ENCODE measurements around the gene PKP1. TPM values are rescaled to one million over a fixed set of nuclear protein-coding genes. Genes with fewer than 3 reads are reported as not detected.

The PKP1 gene
- total and polyA plus RNA-seq, 10 of the 15 experiments (the other 5 are each of a cell fraction or from before 2014, with no cell fraction given) = 0.03 TPM; not detected in 9

- 40% methylated on average over 4 of the region's 9 CpGs for WGBS (ENCODE audit: insufficient coverage, insufficient replicate concordance, low lambda C conversion rate, missing lambda C conversion rate)
- DNase-seq (ENCODE audit: low read depth, low spot score) (no peak), FAIRE-seq (no peak), ATAC-seq (no peak)
- POLR2A ChIA-PET = no interaction called here
- no peaks in the 10 kb centered on the region; the same call in 1 of the 2 replicates for H4K20me1 ChIP-seq (ENCODE audit: control insufficient read depth, insufficient read depth)
- no peak within 1 kb of the TSS for H3K27ac ChIP-seq (ENCODE audit: control insufficient read depth, insufficient read depth)
- RAD21 ChIA-PET (ENCODE audit: unreplicated experiment) = no interaction called here
- H3K4me2 ChIP-seq (ENCODE audit: control insufficient read depth, insufficient read depth) = no peak within 1 kb of the TSS
- no peak within 1 kb of the TSS for H3K4me3 ChIP-seq
- no peaks in the 10 kb centered on the region for H3K4me1 ChIP-seq (ENCODE audit: control insufficient read depth, insufficient read depth, low read length)
- peaks cover 0 to 3% of the 10 kb centered on the region in 2 experiments; a peak in 3 of 4 replicates for H3K27me3 ChIP-seq (replicated peaks in 1 of 2; ENCODE audit: control insufficient read depth in 2 of 2, insufficient read depth in 2 of 2, low read length in 1 of 2)
- no peaks in the 10 kb centered on the region for H3K79me2 ChIP-seq (ENCODE audit: control insufficient read depth, insufficient read depth, low read length)
- no peaks in the 10 kb centered on the region for H3K9me3 ChIP-seq (replicated peaks; ENCODE audit: control insufficient read depth, insufficient read depth, low read length)
- CTCF ChIA-PET = interaction anchor here (0.6 to 1.0 kb wide), 2 partner anchors 24 to 31 kb away, joined by 3 read pairs; no protein-coding TSS in a partner anchor
- in situ Hi-C loops (cut with MboI) = no loop called here
- no TSS peak for BruUV-seq (replicated peaks)
- intact Hi-C loops (cut with micrococcal nuclease; ENCODE audit: unreplicated experiment) = no loop called here
- H3K9ac ChIP-seq (ENCODE audit: control insufficient read depth, insufficient read depth, low read length) = no peak within 1 kb of the TSS
- no peak within 1 kb of the TSS for H2AFZ ChIP-seq (ENCODE audit: control insufficient read depth, low read depth, low read length)
- H3K36me3 ChIP-seq (ENCODE audit: control insufficient read depth in 2 of 2, insufficient read depth in 2 of 2, low read length in 1 of 2) = no peaks in the 10 kb centered on the region
- SMC1A ChIA-PET (ENCODE audit: uncharacterized antibody, unreplicated experiment) = no interaction called here
- TF ChIP-seq BRCA1 (IDR thresholded peaks at IDR 0.05; ENCODE audit: low read depth, low read length) (no peak), POU2F2 (IDR thresholded peaks at IDR 0.05; ENCODE audit: borderline replicate concordance, low read depth, low read length) (no peak), GATAD2B (conservative IDR thresholded peaks at IDR 0.05; ENCODE audit: low read depth) (no peak), NR2C2 (IDR thresholded peaks at IDR 0.05; ENCODE audit: borderline replicate concordance, control insufficient read depth, insufficient read length, low read depth) (no peak), NBN (IDR thresholded peaks at IDR 0.05) (no peak), CEBPZ (IDR thresholded peaks at IDR 0.05; ENCODE audit: low read depth, low read length) (no peak), JUNB (IDR thresholded peaks at IDR 0.05) (no peak), CUX1 (IDR thresholded peaks at IDR 0.05; ENCODE audit: insufficient replicate concordance, low read depth, low read length) (no peak), PAX5 (IDR thresholded peaks at IDR 0.05; ENCODE audit: borderline replicate concordance, low read depth, low read length) (no peak), KLF5 (IDR thresholded peaks at IDR 0.05; ENCODE audit: partially characterized antibody) (no peak), SIN3A (IDR thresholded peaks at IDR 0.05; ENCODE audit: low read depth, low read length) (no peak), RUNX3 (IDR thresholded peaks at IDR 0.05; ENCODE audit: low read length) (no peak), ZBTB40 (IDR thresholded peaks at IDR 0.05; ENCODE audit: borderline replicate concordance) (no peak)
Measured at GRCh38 chr1:201377611-201378092, 94.3 kb downstream of the PKP1 start, which contains the start of gene TNNT2. Gene TNNT2 (minus strand): TSS chr1:201377680. CDS start chr1:201373254, 4,426 bp downstream.
